SK-N-SH (cell line): Measurements from ENCODE around the gene RPL15.

Experiments
- EZH2phosphoT487 ChIP-seq: fragments of 200-600 bp; sonication (generic); IDR thresholded peaks from 2 replicates; pipeline ENCODE4 v1.6.1; 2017; ENCODE audit warnings: low read depth, mixed run types, mild to moderate bottlenecking, antibody characterized with exemption, moderate library complexity, borderline replicate concordance
- POLR2AphosphoS5 ChIP-seq: IDR thresholded peaks from 2 replicates; pipeline ENCODE4 v1.6.1; 2012; ENCODE audit warnings: low read depth, low read length
- RAD21 ChIP-seq: IDR thresholded peaks from 2 replicates; pipeline ENCODE4 v1.6.1; 2012; ENCODE audit warnings: mild to moderate bottlenecking, low read length
- RCOR1 ChIP-seq: fragments of 150-350 bp; IDR thresholded peaks from 2 replicates; pipeline ENCODE4 v1.6.1; 2017; ENCODE audit warnings: antibody characterized with exemption, low read length
- RFX5 ChIP-seq: IDR thresholded peaks from 2 replicates; pipeline ENCODE4 v1.6.1; 2012; ENCODE audit warnings: mild to moderate bottlenecking, improper control_type of control experiment, low read length
- SMC3 ChIP-seq: IDR thresholded peaks from 2 replicates; pipeline ENCODE4 v1.6.1; 2012; ENCODE audit warnings: low read depth, low read length, improper control_type of control experiment
- TAF1 ChIP-seq: IDR thresholded peaks from 2 replicates; pipeline ENCODE4 v1.6.1; 2012; ENCODE audit warnings: low read depth, mild to moderate bottlenecking, low read length, moderate library complexity, borderline replicate concordance
- TF ChIP-seq, protein P1 (sequence below): fragments of 200-600 bp; sonication (generic); IDR thresholded peaks from 2 replicates; pipeline ENCODE4 v1.6.1; 2017; ENCODE audit warnings: antibody characterized with exemption, mild to moderate bottlenecking, moderate library complexity
- TF ChIP-seq, protein P2 (sequence below): IDR thresholded peaks from 2 replicates; pipeline ENCODE4 v1.4.0; 2012; ENCODE audit warnings: low read depth
- TF ChIP-seq, protein P3 (sequence below): IDR thresholded peaks from 2 replicates; pipeline ENCODE4 v1.4.0; 2012; ENCODE audit warnings: low read depth, borderline replicate concordance
- TF ChIP-seq, protein P4 (sequence below): IDR thresholded peaks from 2 replicates; pipeline ENCODE4; 2012
- TF ChIP-seq, protein P5 (sequence below): IDR thresholded peaks from 2 replicates; pipeline ENCODE4 v1.6.1; 2012; ENCODE audit warnings: mild to moderate bottlenecking, low read depth, low read length, moderate library complexity

DNA sequence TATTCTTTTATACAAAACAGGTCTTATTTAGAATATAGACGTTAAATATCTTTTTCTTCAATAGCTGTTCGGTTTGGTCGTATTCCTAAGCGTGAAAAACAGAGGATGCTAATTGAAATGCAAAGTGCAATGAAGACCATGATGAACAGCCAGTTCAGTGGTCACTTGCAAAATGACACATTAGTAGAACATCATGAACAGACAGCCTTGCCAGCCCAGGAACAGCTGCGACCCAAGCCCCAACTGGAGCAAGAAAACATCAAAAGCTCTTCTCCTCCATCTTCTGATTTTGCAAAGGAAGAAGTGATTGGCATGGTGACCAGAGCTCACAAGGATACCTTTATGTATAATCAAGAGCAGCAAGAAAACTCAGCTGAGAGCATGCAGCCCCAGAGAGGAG, 45.0 kb downstream of the RPL15 start:
- TF ChIP-seq SMC3 (no peak), RCOR1 (no peak), POLR2AphosphoS5 (no peak), RFX5 (no peak), EZH2phosphoT487 (no peak), RAD21 (no peak), TAF1 (no peak)
- TF ChIP-seq, protein P1, sequence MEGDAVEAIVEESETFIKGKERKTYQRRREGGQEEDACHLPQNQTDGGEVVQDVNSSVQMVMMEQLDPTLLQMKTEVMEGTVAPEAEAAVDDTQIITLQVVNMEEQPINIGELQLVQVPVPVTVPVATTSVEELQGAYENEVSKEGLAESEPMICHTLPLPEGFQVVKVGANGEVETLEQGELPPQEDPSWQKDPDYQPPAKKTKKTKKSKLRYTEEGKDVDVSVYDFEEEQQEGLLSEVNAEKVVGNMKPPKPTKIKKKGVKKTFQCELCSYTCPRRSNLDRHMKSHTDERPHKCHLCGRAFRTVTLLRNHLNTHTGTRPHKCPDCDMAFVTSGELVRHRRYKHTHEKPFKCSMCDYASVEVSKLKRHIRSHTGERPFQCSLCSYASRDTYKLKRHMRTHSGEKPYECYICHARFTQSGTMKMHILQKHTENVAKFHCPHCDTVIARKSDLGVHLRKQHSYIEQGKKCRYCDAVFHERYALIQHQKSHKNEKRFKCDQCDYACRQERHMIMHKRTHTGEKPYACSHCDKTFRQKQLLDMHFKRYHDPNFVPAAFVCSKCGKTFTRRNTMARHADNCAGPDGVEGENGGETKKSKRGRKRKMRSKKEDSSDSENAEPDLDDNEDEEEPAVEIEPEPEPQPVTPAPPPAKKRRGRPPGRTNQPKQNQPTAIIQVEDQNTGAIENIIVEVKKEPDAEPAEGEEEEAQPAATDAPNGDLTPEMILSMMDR = no peak
- TF ChIP-seq, protein P2, sequence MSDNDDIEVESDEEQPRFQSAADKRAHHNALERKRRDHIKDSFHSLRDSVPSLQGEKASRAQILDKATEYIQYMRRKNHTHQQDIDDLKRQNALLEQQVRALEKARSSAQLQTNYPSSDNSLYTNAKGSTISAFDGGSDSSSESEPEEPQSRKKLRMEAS = no peak
- TF ChIP-seq, protein P3, sequence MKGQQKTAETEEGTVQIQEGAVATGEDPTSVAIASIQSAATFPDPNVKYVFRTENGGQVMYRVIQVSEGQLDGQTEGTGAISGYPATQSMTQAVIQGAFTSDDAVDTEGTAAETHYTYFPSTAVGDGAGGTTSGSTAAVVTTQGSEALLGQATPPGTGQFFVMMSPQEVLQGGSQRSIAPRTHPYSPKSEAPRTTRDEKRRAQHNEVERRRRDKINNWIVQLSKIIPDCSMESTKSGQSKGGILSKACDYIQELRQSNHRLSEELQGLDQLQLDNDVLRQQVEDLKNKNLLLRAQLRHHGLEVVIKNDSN = no peak
- TF ChIP-seq, protein P4, sequence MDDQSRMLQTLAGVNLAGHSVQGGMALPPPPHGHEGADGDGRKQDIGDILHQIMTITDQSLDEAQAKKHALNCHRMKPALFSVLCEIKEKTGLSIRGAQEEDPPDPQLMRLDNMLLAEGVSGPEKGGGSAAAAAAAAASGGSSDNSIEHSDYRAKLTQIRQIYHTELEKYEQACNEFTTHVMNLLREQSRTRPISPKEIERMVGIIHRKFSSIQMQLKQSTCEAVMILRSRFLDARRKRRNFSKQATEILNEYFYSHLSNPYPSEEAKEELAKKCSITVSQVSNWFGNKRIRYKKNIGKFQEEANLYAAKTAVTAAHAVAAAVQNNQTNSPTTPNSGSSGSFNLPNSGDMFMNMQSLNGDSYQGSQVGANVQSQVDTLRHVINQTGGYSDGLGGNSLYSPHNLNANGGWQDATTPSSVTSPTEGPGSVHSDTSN = no peak
- TF ChIP-seq, protein P5, sequence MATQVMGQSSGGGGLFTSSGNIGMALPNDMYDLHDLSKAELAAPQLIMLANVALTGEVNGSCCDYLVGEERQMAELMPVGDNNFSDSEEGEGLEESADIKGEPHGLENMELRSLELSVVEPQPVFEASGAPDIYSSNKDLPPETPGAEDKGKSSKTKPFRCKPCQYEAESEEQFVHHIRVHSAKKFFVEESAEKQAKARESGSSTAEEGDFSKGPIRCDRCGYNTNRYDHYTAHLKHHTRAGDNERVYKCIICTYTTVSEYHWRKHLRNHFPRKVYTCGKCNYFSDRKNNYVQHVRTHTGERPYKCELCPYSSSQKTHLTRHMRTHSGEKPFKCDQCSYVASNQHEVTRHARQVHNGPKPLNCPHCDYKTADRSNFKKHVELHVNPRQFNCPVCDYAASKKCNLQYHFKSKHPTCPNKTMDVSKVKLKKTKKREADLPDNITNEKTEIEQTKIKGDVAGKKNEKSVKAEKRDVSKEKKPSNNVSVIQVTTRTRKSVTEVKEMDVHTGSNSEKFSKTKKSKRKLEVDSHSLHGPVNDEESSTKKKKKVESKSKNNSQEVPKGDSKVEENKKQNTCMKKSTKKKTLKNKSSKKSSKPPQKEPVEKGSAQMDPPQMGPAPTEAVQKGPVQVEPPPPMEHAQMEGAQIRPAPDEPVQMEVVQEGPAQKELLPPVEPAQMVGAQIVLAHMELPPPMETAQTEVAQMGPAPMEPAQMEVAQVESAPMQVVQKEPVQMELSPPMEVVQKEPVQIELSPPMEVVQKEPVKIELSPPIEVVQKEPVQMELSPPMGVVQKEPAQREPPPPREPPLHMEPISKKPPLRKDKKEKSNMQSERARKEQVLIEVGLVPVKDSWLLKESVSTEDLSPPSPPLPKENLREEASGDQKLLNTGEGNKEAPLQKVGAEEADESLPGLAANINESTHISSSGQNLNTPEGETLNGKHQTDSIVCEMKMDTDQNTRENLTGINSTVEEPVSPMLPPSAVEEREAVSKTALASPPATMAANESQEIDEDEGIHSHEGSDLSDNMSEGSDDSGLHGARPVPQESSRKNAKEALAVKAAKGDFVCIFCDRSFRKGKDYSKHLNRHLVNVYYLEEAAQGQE = no peak
